GOT3 (cell line): ENCODE data around the gene DCUN1D4.
"Not testable (repeated sequence)": the region's sequence is repeated elsewhere in the genome, so short reads cannot be mapped to it uniquely, and the experiment has no call there.

Experiments
- DNase-seq: peaks from one replicate; lab custom pipeline; 2025; ENCODE audit warnings: mixed read lengths; lab: John Stamatoyannopoulos, UW

Gene DCUN1D4

DNA sequence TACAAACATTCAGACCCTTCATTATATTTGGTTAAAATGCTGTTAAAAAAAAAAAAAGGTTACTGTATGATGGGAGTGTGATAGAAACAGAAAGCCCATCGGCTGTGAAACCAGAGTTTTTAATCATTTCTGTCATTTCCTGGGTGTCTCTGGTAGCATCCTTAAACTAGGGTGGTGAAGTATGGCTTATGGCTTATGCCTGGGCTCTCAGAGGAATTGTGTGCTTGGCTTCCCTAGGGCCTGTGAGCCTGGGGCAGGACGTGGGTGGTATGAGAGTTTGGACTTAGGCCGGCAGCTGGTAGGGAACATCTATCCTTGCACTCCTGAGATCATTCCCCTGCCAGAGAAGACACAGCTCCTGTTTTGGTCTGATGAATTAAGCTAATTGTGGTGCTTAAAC is 52.2 kb downstream of the DCUN1D4 start:
- DNase-seq: no peak

DNA sequence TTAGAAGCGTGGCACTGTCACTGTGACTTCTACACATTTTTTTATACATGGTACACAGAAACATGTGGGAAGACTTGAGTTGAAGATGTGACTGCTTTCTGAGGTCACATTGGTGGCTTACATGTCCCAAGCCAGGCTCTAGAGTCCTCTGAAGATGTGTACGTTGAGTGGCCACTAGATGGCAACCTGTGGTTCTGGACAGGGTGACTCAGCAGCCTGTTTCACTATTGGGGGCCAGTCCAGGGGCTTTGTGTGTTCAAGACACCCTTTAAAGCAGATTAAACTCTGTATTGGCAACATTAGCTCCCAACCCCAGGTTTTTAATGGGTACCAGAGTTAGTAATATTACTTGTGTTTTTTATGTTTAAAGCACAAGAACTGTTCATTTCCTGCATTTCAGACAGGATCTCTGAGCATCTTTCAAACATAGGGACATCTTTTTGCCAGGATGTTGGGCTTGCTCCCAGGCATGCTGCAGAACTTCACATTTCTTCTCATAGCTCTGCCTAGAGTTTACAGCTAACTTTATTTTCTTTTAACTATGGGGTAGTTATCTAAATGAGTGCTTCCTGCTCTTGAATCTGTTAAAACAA is 53.0 kb downstream of the DCUN1D4 start:
- no peak for DNase-seq

DNA sequence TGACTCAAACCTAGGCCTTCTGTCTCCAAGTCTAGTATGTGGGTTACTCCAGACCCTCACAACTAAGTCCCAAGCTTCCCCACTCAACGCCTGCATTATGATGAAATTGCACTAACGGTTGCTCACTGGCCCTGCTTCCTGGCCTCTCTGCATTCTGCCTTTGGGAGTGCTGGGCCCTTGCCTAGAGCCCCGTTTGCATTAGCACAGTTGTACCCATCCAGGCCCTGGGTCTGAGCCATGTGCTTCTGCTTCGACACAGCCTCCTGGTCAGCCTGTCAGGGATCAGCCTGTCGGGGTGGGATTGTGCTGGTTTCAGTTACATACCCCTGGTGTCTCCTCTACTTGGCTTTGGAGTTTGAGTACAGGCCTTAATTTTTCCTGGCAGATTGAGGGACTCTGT is 58.4 kb downstream of the DCUN1D4 start:
- no peak for DNase-seq

DNA sequence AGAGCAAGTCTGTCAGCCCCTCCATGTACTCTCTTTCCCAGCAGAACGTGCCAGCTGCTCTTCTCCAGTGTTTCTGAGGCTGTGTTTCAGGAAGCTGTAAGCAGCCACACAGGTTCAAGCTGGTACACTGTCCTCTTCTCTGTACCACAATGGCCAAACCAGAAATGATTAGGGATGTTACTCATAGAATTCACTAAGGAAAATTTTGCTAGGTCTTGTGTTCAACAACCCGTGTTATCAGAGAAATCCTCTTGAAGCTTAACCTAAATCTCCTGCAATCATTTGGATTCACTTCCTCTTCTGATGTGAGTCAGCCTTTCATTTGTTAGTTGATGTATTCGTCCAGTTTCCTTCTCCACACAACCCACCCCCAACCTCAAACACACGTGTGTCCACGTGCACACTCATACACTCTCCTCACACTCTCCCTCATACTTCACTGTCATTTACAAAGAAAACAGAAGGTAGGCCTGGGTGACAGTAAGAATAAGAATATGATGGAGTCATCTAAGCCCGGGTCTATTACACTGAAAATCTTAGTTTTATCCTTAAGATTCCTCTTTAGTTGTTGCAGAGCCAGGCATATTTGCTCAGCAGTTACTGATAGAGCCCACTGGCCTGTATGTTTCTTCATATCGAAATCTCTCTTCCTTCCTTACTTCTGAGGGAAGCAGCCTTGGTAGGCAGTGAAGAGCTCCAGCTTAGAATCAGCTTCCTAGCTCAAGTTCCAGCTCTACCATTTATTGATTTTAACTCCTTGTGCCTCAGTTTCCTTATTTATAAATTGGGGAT is 63.4 kb downstream of the DCUN1D4 start:
- DNase-seq: no peak

DNA sequence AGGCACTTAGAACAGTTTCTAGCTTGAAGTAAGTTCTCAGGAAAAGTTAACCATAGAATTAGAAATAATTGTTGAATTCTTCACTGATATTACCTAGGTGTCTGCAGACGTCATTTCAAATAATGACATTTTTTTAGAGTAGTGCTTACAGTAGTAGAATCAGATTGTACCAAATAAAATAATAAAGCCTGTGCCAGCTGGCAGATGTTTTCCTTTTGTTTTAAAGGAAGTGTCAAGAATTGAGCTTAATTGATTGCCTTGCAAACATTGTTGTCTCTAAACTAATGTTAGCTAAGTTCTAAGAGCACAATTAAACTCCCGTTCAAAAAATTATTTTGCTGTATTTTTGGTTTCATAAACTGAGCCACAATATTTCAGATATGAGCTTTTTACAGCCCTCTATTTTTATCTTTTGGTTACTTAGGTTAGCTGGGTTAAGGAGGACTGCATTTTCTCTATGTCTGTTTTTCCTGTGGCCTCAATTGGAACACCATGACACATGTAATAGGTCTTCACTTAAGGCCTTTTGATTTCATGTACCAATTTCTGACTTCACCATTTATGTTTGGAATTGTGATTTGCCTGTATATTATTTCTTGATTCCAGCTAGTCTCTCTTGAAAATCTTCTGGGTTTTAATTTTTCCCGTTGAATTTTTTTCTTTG is 64.2 kb downstream of the DCUN1D4 start:
- no peak for DNase-seq

DNA sequence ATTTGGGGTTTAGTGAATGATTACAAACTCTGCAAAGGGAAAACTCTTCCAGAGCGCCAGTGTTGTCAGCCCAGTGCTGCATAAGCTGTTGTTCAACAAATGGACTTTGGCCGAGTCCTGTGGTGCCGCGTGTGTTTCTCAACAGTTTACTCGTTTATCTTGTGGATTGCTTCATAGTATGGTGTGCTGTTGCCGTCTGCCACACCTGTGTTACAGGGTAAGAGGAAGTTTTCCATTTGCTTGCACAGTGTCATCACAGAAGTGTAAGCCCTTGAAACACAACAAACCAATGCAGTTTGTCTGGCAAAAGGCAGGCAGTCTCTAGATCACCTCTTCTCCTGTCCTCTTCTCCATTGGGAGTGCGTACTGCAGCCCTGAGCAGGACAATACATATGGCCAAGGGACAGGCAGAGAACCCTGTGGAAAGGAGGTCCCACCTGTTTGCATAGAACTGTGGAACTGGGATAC is 66.3 kb downstream of the DCUN1D4 start:
- DNase-seq: no peak

DNA sequence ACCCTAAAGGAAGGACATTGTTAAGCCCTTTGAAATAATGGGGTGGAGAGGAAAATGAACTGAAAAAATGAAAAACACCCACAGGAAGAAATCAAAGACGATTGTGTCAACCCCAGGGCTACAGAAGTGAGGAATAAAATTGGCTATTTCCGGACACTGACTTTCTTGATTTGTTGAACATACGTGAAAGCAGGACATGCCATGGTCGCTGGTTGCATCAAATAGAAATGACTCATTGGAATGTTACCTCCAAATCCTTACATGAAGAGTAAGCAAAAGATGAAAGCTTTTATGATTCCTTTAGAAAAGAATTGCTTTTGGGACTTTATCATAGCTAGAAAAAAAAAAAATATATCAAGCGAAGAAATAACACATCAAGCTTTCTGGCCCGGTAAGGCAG is 75.3 kb downstream of the DCUN1D4 start:
- no peak for DNase-seq

DNA sequence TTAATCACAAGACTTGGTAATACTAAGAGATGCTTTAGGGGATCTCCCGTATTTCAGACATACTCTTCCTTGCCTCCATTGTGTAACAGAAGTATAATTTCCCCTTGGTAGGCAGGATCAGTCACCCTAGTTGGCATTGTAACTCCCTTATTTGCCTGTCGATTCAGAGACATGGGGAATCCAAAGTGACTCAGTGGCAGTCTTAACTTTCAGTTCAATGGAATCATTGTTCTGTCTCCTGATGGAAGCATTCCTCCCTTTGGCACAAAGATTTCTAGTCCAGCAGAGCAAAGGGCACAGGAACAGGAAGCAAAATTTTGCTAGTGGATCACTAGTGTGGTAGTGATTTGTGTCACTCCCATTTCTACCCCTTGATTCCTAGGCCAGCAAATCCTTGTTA is 80.4 kb downstream of the DCUN1D4 start:
- no peak for DNase-seq

DNA sequence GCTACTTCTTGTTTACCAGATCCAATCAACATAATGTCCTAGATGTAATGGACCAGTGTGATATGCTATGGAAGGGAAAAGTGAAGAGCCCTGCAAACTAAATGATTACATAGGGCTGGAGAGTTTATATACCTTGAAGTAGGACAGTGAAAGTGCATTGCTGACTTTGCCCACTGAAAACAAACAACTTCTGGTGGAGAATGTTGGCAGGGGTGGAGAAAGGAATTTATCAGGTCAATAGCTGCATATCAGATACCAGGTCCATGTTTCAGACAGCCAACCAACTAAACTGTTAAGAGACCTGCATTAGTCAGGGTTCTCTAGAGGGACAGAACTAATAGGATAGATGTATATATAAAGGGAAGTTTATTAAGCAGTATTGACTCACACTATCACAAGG is 82.4 kb downstream of the DCUN1D4 start:
- no peak for DNase-seq

DNA sequence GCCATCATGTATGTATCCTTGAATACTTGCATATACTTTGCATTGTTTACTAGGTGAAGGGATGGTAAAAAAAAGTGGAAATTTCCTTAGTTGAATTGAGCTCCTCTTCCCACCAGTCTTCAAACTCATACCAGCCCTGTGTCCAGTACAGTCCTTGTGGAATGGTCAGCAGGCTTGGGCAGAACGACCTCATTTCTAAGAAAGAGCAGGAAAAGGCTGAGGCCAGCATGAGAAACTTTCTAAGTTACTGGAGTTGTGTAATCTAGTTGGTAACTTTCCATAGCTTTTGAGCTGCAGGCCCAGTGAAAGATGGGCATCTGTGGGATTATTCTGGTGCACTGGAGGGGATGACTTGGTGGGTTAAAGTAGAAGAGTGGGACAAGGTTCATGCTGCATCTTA is 87.6 kb downstream of the DCUN1D4 start:
- DNase-seq: no peak

DNA sequence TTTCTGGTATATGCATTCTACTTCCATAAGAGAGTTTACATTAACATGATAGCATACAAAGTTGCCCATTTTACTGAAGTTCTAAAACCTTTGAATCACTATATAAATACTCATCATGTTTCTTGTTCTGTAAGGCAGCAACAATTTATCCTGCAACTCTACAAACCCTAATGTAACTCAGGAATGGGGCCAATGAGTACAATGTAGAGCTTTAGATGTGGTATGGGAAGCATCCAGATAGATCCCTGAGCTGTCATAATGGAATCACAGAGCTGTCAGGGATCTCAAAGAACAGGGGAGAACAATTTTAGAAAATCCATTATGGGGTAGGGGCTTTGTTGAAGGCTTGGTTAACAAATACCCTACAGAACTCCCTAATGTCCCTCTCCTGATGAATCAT is 88.5 kb downstream of the DCUN1D4 start:
- DNase-seq: no peak

DNA sequence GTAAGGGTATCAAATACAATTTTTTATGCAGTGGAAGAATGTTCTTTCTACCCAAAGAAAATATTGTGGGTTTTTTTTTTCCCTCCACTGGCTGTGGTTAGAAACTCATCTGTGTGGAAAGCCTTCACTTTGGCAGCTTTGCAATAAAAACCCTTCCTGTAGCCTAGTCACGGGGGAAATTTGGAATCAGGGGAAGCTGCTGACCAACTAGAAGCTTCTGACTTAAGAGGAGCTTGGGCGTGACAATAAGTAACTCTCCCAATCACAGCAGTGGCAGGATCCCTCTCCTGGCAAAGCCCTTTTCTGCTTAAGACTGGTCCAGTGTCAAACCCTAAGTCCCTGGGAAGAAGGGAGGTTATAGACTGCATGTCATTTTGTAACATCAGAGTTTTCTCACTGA is 89.3 kb downstream of the DCUN1D4 start:
- no peak for DNase-seq

DNA sequence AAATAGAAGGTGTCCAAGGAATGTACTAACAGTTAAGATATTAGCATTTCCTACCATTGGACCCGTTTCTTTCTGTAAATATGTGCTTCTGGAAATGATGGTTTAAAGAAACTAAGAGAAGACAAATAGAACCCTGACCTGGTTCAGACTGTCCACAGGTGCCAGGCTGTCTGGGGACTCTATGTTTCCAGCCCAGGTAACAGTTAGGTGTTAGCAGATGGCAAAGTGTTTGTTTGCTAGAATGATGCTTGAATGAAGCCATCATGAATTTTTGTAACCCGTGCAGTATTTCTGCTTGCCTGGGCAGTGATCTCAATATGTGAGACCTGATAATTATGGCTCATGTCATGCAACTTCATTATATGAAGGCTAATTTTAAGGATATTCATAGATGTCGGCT is 89.7 kb downstream of the DCUN1D4 start:
- no peak for DNase-seq

DNA sequence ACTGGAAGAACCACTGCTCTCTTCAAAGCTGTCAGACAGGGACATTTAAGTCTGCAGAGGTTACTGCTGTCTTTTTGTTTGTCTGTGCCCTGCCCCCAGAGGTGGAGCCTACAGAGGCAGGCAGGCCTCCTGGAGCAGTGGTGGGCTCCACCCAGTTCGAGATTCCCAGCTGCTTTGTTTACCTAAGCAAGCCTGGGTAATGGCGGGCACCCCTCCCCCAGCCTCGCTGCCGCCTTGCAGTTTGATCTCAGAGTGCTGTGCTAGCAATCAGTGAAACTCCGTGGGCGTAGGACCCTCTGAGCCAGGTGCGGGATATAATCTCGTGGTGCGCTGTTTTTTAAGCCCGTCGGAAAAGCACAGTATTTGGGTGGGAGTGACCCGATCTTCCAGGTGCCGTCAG is 97.5 kb downstream of the DCUN1D4 start:
- not testable (repeated sequence) for DNase-seq

DNA sequence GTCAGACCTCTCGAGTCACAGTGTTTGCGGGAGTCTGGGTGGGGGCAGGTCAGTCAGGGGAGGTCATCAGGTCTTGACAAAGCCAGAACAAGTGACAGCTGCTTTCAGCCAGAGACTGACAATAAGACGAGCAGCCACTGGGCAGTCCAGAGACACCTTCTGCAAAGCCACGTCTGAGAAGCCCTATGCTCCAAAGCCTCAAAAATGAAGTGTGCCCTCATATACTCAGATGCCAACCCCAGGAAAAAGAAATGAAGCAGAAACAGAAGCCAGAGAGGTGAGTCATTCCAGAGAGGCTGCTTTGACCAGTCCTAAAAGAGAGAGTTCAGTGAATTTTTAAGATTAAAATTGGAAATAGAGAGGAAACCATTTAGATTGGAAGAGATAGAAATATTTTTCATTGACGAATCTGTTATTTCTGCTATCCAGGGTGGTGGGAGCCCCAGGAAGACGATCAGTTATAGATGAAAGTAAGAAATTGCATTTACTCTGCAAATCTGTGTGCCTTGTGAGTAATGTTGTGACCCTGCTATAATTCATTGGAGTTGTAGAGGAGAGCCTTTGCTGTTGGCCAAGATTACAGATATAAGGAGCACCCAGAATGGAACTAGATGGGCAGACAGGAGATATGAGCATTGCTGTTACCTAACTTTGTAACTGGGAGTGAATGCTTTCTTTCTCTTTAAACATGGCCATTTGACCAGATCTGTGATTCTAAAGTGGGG is 99.3 kb downstream of the DCUN1D4 start:
- no peak for DNase-seq

DNA sequence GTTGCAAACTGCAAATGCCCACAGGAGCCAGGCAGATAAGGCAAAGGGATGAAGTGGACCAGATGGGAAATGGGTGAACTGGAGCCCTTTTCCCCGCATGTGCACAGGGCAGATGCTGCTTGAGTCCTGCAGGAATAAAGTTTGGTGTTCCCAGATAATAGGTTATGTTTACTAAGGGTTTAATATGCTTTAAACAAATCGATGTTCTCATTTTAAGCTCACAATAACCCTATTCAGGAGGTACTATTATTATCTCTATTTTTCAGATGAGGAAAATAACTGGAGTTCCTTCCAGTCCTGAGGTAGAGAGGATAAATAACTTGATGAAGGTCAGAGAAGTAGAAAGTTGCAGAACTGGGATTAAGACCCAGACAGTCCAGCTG is 99.9 kb downstream of the DCUN1D4 start:
- no peak for DNase-seq

DNA sequence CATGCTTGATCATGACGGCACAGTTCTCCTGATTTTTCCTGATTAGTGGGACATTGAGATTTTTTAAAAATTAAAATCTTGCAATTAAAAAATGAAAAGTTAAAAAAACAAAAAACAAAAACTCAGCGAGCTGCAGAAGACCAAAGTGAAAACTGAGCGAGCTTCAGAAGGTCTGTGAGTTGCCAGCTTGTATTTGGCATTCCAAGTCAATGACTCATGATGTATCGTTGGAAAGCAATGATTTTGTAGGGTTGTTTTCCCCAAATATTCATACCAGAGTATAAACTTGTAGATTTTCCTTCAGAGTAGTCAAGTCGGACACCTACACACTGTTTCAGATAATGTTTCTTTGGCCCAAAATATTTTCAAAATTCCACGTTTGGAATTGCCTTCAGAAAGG is 100.3 kb downstream of the DCUN1D4 start:
- no peak for DNase-seq

DNA sequence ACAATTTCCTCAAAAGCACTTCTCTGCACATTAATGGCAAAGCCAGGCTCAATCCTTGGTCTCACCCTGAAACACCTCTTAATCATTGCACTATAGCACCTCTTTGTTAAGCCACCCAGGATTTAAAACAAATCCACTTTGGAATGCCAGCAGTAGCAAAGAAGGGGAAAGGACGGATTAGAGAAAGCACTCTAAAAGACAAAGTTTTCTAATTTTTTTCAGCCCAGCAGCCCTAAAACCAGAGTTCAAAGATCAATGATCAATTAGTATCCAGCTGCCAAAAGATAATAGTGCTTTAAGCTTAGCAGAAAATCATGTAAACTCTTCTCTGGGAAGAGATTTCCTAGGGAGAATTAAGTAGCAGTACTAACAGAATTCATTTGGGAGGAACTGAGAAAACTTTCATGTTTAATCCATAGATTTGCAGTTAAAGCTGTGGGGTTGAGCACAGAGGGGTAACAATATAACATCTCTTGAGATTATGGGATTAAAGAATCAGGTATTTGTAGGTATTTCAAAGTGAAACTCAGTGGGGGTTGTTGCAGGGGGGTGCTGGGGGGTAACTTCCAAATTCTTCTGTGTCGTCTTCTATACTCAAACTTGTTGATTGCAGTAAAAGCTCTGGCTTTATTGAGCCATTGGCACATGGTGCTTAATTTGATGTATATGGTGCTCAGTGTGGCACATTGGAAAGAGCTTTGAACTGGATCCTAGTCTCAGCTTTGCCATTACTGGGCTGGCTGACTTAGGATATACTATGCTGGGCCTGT is 115.4 kb downstream of the DCUN1D4 start:
- DNase-seq: no peak

DNA sequence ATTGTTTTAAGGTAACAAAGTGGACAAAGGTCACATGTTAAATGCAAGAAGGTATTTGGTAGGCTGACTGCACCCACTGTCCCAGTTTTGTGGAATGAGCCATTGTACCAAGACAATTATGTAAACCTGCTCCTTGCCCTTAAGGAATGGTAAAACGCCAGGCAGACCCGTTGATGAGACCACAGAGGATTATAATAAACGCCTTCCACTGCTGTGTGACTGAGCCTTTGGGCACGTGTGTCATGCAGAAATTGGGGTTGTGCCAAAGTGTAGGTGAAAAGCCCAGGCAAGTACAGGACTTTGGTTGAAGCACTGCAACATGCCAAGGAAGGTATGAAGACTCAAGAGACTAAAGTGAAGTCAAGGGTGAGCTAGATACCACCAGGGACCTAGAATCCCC is 117.5 kb downstream of the DCUN1D4 start:
- DNase-seq: no peak

DNA sequence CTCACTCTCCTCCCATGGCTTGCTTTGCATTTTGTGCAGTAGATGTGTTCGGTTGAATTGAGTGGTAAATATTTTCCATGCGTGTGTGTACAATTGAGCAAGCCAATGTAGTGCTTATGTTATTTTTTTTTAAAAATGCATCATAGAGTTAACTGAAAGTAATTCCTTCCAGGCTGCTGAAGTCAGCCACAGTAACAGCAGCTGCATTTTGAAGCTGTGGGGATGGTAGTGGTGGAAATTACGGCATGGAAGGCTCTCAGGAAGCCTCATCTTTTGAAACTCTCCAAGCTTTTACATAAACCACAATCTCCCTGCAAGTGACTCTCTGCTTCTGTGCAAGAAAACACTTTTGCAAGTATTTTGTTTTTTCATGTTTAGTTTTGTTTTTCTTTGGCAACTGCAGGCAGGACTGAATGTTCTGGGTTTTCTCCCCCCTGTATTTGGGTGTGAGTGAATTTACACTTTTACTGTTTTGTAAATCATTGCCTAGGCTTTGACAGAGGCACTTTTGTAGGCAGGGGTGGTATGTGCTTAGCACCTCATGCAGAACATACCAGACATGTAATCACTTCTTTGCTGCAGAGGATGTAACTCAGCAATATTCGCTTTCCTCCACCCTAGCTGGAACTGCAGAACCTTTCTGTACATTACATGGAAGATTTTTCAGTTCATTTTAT is 121.0 kb downstream of the DCUN1D4 start:
- DNase-seq: no peak

DNA sequence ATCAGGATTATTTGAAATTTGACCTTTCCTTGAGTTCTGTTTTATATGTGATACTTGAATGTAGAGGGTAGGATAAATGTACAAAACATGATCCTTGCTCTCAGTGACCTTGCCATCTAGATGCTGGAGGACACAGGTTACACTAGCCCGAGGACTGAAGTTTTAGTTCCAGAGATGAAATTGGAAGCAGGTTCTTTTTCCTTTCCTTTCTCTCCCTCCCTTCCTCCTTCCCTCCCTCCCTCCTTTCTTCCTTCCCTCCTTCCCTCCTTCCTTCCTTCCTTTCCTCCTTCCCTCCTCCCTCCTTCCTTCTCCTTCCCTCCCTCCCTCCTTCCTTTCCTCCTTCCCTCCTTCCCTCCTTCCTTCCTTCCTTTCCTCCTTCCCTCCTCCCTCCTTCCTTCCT is 122.9 kb downstream of the DCUN1D4 start:
- no peak for DNase-seq
